HepG2 (cell line): ENCODE results near the gene DUSP16. TPM values are rescaled to one million over a fixed set of nuclear protein-coding genes. Genes with fewer than 3 reads are reported as not detected.

ENCODE experiments used
- ATF7 ChIP-seq, 2 experiments: fragments of 450-650 bp in 1 of 2; sonication (generic) in 1 of 2; formaldehyde crosslinking in 1 of 2; IDR thresholded peaks; 2 replicates each; pipeline versions ENCODE4 v1.4.0 to v1.6.1; 2016 to 2020; ENCODE audit warnings: antibody characterized with exemption in 1 of 2, mild to moderate bottlenecking in 1 of 2, missing genetic modification reagents in 1 of 2
- CEBPG ChIP-seq: IDR thresholded peaks from 2 replicates; pipeline ENCODE4 v1.6.1; 2016
- FOXP1 ChIP-seq, 2 experiments: fragments of 450-650 bp in 1 of 2; IDR thresholded peaks; 2 replicates each; pipeline ENCODE4 v1.6.1; 2017 to 2018; ENCODE audit warnings: antibody characterized with exemption in 1 of 2
- KDM3A ChIP-seq: IDR thresholded peaks from 2 replicates; pipeline ENCODE4 v1.6.1; 2018; ENCODE audit warnings: low read depth, missing compliant biosample characterization
- NCOA1 ChIP-seq: sonication (generic); formaldehyde crosslinking; IDR thresholded peaks from 2 replicates; pipeline ENCODE4 v1.9.0; 2021; ENCODE audit warnings: missing genetic modification reagents
- NFYB ChIP-seq: sonication (generic); formaldehyde crosslinking; IDR thresholded peaks from 2 replicates; pipeline ENCODE4 v1.4.0; 2020; ENCODE audit warnings: missing genetic modification reagents
- PLRG1 ChIP-seq: fragments of 450-650 bp; conservative IDR thresholded peaks from 2 replicates; pipeline ENCODE4 v1.6.1; 2016
- POLR2AphosphoS5 ChIP-seq: IDR thresholded peaks from 2 replicates; pipeline ENCODE4 v1.6.1; 2012; ENCODE audit warnings: low read depth, low read length
- SKI ChIP-seq: fragments of 450-650 bp; IDR thresholded peaks from one replicate; pipeline ENCODE4 v1.6.1; 2018; ENCODE audit warnings: mild to moderate bottlenecking; ENCODE audit not compliant: partially characterized antibody
- SRY ChIP-seq: sonication (generic); formaldehyde crosslinking; IDR thresholded peaks from 2 replicates; pipeline ENCODE4 v1.8.0; 2022; ENCODE audit warnings: mild to moderate bottlenecking, missing genetic modification reagents
- ZBTB3 ChIP-seq: sonication (generic); formaldehyde crosslinking; IDR thresholded peaks from 2 replicates; pipeline ENCODE4 v1.4.0; 2020; ENCODE audit warnings: low read depth, mild to moderate bottlenecking, moderate library complexity, missing genetic modification reagents, borderline replicate concordance
- ZBTB42 ChIP-seq: sonication (generic); formaldehyde crosslinking; IDR thresholded peaks from 2 replicates; pipeline ENCODE4 v1.5.0; 2020; ENCODE audit warnings: mild to moderate bottlenecking, missing genetic modification reagents
- ZFAT ChIP-seq: sonication (generic); formaldehyde crosslinking; conservative IDR thresholded peaks from 2 replicates; pipeline ENCODE4 v1.8.1; 2023; ENCODE audit warnings: missing genetic modification reagents, inconsistent platforms
- ZFP37 ChIP-seq: sonication (generic); formaldehyde crosslinking; IDR thresholded peaks from 2 replicates; pipeline ENCODE4 v1.4.0; 2020; ENCODE audit warnings: missing genetic modification reagents, borderline replicate concordance
- ZMYM3 ChIP-seq: sonication (generic); formaldehyde crosslinking; IDR thresholded peaks from 2 replicates; pipeline ENCODE4 v1.5.1; 2020; ENCODE audit warnings: mild to moderate bottlenecking, missing genetic modification reagents
- ZNF292 ChIP-seq: sonication (generic); formaldehyde crosslinking; IDR thresholded peaks from 2 replicates; pipeline ENCODE4 v1.8.1; 2022; ENCODE audit warnings: mild to moderate bottlenecking, low read depth, missing genetic modification reagents, borderline replicate concordance
- ZNF335 ChIP-seq: sonication (generic); formaldehyde crosslinking; IDR thresholded peaks from 2 replicates; pipeline ENCODE4 v1.4.0; 2020; ENCODE audit warnings: missing genetic modification reagents
- ZNF598 ChIP-seq: sonication (generic); formaldehyde crosslinking; IDR thresholded peaks from 2 replicates; pipeline ENCODE4 v1.5.1; 2020; ENCODE audit warnings: mild to moderate bottlenecking, missing genetic modification reagents, borderline replicate concordance
- ZNF749 ChIP-seq: sonication (generic); formaldehyde crosslinking; IDR thresholded peaks from 2 replicates; pipeline ENCODE4 v1.8.0; 2022; ENCODE audit warnings: mild to moderate bottlenecking, missing genetic modification reagents, moderate library complexity, borderline replicate concordance
- ZNF841 ChIP-seq: sonication (generic); formaldehyde crosslinking; IDR thresholded peaks from 2 replicates; pipeline ENCODE4 v1.8.1; 2023; ENCODE audit warnings: missing genetic modification reagents, borderline replicate concordance
- ZSCAN31 ChIP-seq: sonication (generic); formaldehyde crosslinking; IDR thresholded peaks from 2 replicates; pipeline ENCODE4 v1.5.0; 2020; ENCODE audit warnings: low read depth, mild to moderate bottlenecking, missing genetic modification reagents
- polyA plus RNA-seq, 8 experiments: library from polyadenylated mRNA; depleted of rRNA in 3 of 8; stranded (reverse) in 7 of 8; unstranded in 1 of 8; fragments of >200 nt; fragmentation: Illumina TruSeq in 4 of 8; extraction: Trizol in 4 of 8; gene quantifications; 2 replicates each; pipeline versions ENCODE4 v1.2.1 to v1.2.3, GENCODE V29; 2011 to 2016; ENCODE audit warnings: low read depth in 4 of 8, missing spikeins in 1 of 8, mixed read lengths in 1 of 8; ENCODE audit not compliant: insufficient read depth in 1 of 8
- total RNA-seq, 5 experiments: library from RNA; depleted of rRNA; stranded (reverse); fragments of >200 nt; fragmentation: Illumina TruSeq; extraction: Trizol; gene quantifications; 2 replicates each; pipeline ENCODE4 v1.2.3, GENCODE V29; 2016; ENCODE audit warnings: low read depth in 1 of 5
- TF ChIP-seq, protein P1 (sequence below): sonication (generic); formaldehyde crosslinking; IDR thresholded peaks from 2 replicates; pipeline ENCODE4 v1.4.0; 2020; ENCODE audit warnings: mild to moderate bottlenecking, missing genetic modification reagents
- TF ChIP-seq, protein P2 (sequence below): sonication (generic); formaldehyde crosslinking; IDR thresholded peaks from 2 replicates; pipeline ENCODE4 v1.5.1; 2020; ENCODE audit warnings: mild to moderate bottlenecking, missing genetic modification reagents, moderate library complexity
- TF ChIP-seq, protein P3 (sequence below): sonication (generic); formaldehyde crosslinking; IDR thresholded peaks from 2 replicates; pipeline ENCODE4 v1.5.1; 2020; ENCODE audit warnings: missing genetic modification reagents, mild to moderate bottlenecking, borderline replicate concordance

DUSP16 gene
- total and polyA plus RNA-seq, 2 of the 13 experiments (the other 11 are each of a cell fraction or from before 2014, with no cell fraction given) = 45.7 to 46.6 TPM

DNA sequence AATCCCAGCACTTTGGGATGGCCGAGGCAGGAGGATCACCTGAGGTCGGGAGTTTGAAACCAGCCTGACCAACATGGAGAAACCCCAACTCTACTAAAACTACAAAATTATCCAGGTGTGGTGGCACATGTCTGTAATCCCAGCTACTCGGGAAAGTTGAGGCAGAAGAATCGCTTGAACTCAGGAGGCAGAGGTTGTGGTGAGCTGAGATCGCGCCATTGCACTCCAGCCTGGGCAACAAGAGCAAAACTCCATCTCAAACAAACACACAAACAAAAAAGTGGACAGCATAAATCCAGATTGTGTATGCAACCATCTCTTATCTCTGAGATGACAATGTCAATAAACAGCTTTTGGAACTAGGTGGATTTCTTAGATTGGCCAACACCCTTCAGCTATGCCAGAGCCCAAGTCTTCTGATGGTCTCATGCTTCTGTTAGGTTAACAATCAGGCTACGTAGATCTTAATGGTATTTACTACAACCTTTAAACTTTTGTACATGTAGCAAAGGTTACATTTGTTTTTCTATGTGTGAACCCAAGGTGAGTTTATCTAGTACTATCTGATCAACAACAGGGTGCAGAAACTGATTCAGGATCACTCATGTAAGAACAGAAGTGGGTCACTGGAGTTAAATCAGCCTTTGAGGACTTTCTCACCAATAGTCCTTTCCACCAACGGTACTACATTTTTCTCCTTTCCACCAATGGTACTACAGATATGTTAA is 73.7 kb downstream of the DUSP16 start (continued):
- TF ChIP-seq FOXP1 (IDR thresholded peaks at IDR 0.05) (peak; percentile 24; the same call in 1 of the 2 replicates), FOXP1 (CRISPR knock-in tag; IDR thresholded peaks at IDR 0.05) (peak; percentile 96), CEBPG (peak; percentile 69), ZNF841 (CRISPR knock-in tag) (no peak), ZBTB42 (CRISPR knock-in tag) (no peak), ZNF598 (CRISPR knock-in tag) (no peak), ZFAT (CRISPR knock-in tag) (no peak), ZNF292 (CRISPR knock-in tag) (no peak), ZBTB3 (CRISPR knock-in tag) (no peak), PLRG1 (no peak), SRY (no peak), ZMYM3 (0 out of 2 replicates have a peak, but pooled peaks have one; percentile 13), ZNF749 (CRISPR knock-in tag) (no peak), ZSCAN31 (CRISPR knock-in tag) (0 out of 2 replicates have a peak, but pooled peaks have one; percentile 14), NFYB (CRISPR knock-in tag) (no peak; the same call in 1 of the 2 replicates), ATF7 (IDR thresholded peaks at IDR 0.05) (no peak), ATF7 (CRISPR knock-in tag; IDR thresholded peaks at IDR 0.05) (no peak), NCOA1 (CRISPR knock-in tag) (0 out of 2 replicates have a peak, but pooled peaks have one; percentile 25), ZNF335 (no peak), ZFP37 (CRISPR knock-in tag) (no peak), SKI (no peak), KDM3A (no peak), POLR2AphosphoS5 (no peak)
- TF ChIP-seq, protein P1, sequence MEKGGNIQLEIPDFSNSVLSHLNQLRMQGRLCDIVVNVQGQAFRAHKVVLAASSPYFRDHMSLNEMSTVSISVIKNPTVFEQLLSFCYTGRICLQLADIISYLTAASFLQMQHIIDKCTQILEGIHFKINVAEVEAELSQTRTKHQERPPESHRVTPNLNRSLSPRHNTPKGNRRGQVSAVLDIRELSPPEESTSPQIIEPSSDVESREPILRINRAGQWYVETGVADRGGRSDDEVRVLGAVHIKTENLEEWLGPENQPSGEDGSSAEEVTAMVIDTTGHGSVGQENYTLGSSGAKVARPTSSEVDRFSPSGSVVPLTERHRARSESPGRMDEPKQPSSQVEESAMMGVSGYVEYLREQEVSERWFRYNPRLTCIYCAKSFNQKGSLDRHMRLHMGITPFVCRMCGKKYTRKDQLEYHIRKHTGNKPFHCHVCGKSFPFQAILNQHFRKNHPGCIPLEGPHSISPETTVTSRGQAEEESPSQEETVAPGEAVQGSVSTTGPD = no peak
- TF ChIP-seq, protein P2, sequence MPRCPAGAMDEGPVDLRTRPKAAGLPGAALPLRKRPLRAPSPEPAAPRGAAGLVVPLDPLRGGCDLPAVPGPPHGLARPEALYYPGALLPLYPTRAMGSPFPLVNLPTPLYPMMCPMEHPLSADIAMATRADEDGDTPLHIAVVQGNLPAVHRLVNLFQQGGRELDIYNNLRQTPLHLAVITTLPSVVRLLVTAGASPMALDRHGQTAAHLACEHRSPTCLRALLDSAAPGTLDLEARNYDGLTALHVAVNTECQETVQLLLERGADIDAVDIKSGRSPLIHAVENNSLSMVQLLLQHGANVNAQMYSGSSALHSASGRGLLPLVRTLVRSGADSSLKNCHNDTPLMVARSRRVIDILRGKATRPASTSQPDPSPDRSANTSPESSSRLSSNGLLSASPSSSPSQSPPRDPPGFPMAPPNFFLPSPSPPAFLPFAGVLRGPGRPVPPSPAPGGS (CRISPR knock-in tag) = no peak
- TF ChIP-seq, protein P3, sequence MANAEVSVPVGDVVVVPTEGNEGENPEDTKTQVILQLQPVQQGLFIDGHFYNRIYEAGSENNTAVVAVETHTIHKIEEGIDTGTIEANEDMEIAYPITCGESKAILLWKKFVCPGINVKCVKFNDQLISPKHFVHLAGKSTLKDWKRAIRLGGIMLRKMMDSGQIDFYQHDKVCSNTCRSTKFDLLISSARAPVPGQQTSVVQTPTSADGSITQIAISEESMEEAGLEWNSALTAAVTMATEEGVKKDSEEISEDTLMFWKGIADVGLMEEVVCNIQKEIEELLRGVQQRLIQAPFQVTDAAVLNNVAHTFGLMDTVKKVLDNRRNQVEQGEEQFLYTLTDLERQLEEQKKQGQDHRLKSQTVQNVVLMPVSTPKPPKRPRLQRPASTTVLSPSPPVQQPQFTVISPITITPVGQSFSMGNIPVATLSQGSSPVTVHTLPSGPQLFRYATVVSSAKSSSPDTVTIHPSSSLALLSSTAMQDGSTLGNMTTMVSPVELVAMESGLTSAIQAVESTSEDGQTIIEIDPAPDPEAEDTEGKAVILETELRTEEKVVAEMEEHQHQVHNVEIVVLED (CRISPR knock-in tag) = peak; percentile 28; the same call in 1 of the 2 replicates
